OCI-LY3 (cell line): ENCODE data around the gene FAM110A.

Experiments
- H2AFZ ChIP-seq: fragments of 200-600, 300-600 bp; shearing (Covaris generic); 2 replicates; pipeline ENCODE4 v1.6.0; 2014; ENCODE audit warnings: antibody characterized with exemption, low read depth, low read length
- H3K27ac ChIP-seq: fragments of 200-600, 300-600 bp; sonication (generic); 2 replicates; pipeline ENCODE4 v1.5.1; 2014; ENCODE audit warnings: mild to moderate bottlenecking, low read length, moderate library complexity, mixed read lengths
- H3K27me3 ChIP-seq: fragments of 200-600, 300-600 bp; sonication (generic); 2 replicates; pipeline ENCODE4 v1.6.1; 2014; ENCODE audit warnings: low read depth, low read length, mixed read lengths
- H3K36me3 ChIP-seq: fragments of 200-600, 300-600 bp; sonication (generic); replicated peaks from 2 replicates; pipeline ENCODE3; 2014; ENCODE audit warnings: low read depth, low read length, mixed read lengths
- H3K4me1 ChIP-seq: fragments of 300-600, 200-600 bp; sonication (generic); 2 replicates; pipeline ENCODE4 v1.6.1; 2014; ENCODE audit warnings: low read length, mixed read lengths
- H3K4me2 ChIP-seq: fragments of 200-600, 300-600 bp; sonication (generic); 2 replicates; pipeline ENCODE4 v1.6.1; 2014; ENCODE audit warnings: low read length, mixed read lengths
- H3K4me3 ChIP-seq: fragments of 300-600, 200-600 bp; sonication (generic); 2 replicates; pipeline ENCODE4 v1.5.1; 2014; ENCODE audit warnings: antibody characterized with exemption, mild to moderate bottlenecking, low read length, moderate library complexity
- H3K79me2 ChIP-seq: fragments of 300-600, 200-600 bp; shearing (Covaris generic); 2 replicates; pipeline ENCODE4 v1.6.1; 2014; ENCODE audit warnings: mild to moderate bottlenecking, low read length, mixed read lengths
- H3K9ac ChIP-seq: fragments of 300-600, 200-600 bp; shearing (Covaris generic); 2 replicates; pipeline ENCODE4 v1.6.0; 2014; ENCODE audit warnings: mild to moderate bottlenecking, low read length, moderate library complexity
- H3K9me3 ChIP-seq: fragments of 200-600, 300-600 bp; shearing (Covaris generic); 2 replicates; pipeline ENCODE4 v1.6.1; 2014; ENCODE audit warnings: low read length, mixed read lengths; ENCODE audit not compliant: insufficient read depth
- H4K20me1 ChIP-seq: fragments of 200-600, 300-600 bp; sonication (generic); 2 replicates; pipeline ENCODE4 v1.6.1; 2016; ENCODE audit warnings: low read length, mixed read lengths; ENCODE audit not compliant: insufficient read depth
- CTCF ChIP-seq: fragments of 200-600, 300-600 bp; sonication (generic); IDR thresholded peaks from 2 replicates; pipeline ENCODE4 v1.5.1; 2014; ENCODE audit warnings: antibody characterized with exemption, low read length, low read depth
- EZH2phosphoT487 ChIP-seq: fragments of 200-600 bp; shearing (Covaris generic); IDR thresholded peaks from 2 replicates; pipeline ENCODE4 v1.6.1; 2018; ENCODE audit warnings: antibody characterized with exemption, mixed run types, low read depth

The FAM110A gene

DNA sequence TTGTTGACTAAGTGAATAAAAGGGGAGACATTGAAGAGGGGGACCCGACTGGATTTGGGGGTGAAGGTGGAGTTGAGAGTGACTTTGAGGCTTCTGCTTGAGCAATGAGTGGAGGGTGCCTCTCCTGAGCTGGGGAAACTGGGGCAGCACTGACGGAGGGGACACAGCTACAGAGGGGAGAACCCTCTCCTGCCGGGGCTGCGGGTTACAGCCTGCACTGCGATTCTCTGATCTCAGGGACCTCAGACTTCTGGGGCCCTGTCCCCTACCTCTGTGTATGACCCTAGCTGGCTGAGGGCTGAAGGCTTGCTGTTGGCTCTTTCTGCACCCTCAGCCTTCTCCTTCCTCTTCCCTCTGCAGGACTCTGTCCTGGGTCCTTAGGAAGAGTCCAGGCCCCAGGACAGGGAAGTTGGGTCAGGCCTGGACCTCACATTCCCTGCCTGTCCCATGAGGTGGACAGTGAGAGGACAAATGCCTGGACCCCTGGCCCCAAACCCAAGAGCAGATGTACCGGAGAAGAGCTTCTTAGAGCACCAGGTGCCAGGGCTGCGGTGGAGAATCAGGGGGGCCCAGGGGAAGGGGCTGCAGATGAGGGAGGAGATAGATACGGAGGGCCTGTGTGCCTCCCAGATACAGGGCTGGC, 13.7 kb upstream of the FAM110A start:
- Histone ChIP-seq H3K9ac (no peak overlapping the region), H4K20me1 (no peaks in the 10 kb centered on the region), H2AFZ (no peak overlapping the region), H3K79me2 (no peaks in the 10 kb centered on the region), H3K4me2 (no peak overlapping the region), H3K27me3 (no peaks in the 10 kb centered on the region), H3K9me3 (no peaks in the 10 kb centered on the region), H3K27ac (no peak overlapping the region), H3K4me1 (no peaks in the 10 kb centered on the region), H3K36me3 (no peaks in the 10 kb centered on the region), H3K4me3 (no peak overlapping the region)
- TF ChIP-seq CTCF, result no peak
- no peak for TF ChIP-seq EZH2phosphoT487

- Histone ChIP-seq H3K79me2 (no peaks in the 10 kb centered on the region), H4K20me1 (no peaks in the 10 kb centered on the region), H3K27me3 (no peaks in the 10 kb centered on the region), H3K27ac (no peak overlapping the region), H3K4me2 (no peak overlapping the region), H3K36me3 (no peaks in the 10 kb centered on the region), H3K4me1 (no peaks in the 10 kb centered on the region), H2AFZ (no peak overlapping the region), H3K9ac (no peak overlapping the region), H3K9me3 (no peaks in the 10 kb centered on the region), H3K4me3 (no peak overlapping the region)
- TF ChIP-seq CTCF, result no peak
Observed at GRCh38 chr20:820323-820953, 13.1 kb upstream of the FAM110A start.

DNA sequence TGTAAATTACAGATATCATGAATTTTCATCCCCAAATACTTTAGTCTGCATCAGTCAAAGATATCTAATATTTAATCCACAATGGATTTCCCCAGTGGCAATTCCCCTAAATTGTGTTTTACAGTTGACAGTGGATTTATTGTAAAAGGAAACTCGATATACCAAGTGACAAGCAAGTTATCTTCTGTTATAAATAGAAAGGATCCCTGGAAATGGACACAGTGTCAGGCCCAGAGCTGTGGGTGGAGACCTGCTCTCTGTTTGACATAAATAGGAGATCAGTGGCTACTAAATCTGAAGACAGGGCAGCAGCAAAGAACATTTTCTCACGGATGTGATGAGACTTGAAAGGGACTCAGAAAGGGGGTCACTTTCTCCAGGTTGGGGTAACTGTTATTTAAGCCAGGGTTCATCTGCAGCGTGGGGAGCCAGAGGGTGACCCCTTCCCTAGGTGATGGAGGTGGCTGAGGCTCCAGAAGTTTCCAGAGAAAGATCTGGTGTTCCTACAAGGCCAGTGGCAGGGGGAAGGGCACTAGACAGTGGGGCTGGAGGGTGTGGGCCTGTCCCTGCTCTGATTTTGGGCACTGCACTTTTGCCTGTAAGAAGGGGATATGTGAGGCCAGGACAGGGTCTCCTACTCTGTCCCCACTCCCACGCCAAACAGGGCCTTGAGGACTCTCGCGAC, 12.3 kb upstream of the FAM110A start:
- Histone ChIP-seq H3K4me1 (peaks cover 5% of the 10 kb centered on the region), H3K4me2 (no peak overlapping the region)
- TF ChIP-seq EZH2phosphoT487 (no peak), CTCF (no peak)

GRCh38 chr20:821731-822065, 11.8 kb upstream of the FAM110A start:
- H3K9ac ChIP-seq, result no peak overlapping the region

More for the DNA sequence above, 12.3 kb upstream of the FAM110A start:
- Histone ChIP-seq H3K79me2 (no peaks in the 10 kb centered on the region), H3K36me3 (no peaks in the 10 kb centered on the region), H4K20me1 (no peaks in the 10 kb centered on the region), H3K27me3 (no peaks in the 10 kb centered on the region), H3K27ac (no peak overlapping the region), H2AFZ (no peak overlapping the region), H3K4me3 (no peak overlapping the region), H3K9ac (no peak overlapping the region), H3K9me3 (no peaks in the 10 kb centered on the region)

More at GRCh38 chr20:821731-822065, 11.8 kb upstream of the FAM110A start:
- H3K4me3 ChIP-seq, result no peak overlapping the region
- no peaks in the 10 kb centered on the region for H4K20me1 ChIP-seq
- peaks cover 5% of the 10 kb centered on the region for H3K4me1 ChIP-seq
- H2AFZ ChIP-seq, result no peak overlapping the region
- no peaks in the 10 kb centered on the region for H3K27me3 ChIP-seq
- H3K36me3 ChIP-seq, result no peaks in the 10 kb centered on the region
- TF ChIP-seq CTCF (no peak), EZH2phosphoT487 (no peak)
- H3K27ac ChIP-seq, result no peak overlapping the region
- H3K79me2 ChIP-seq, result no peaks in the 10 kb centered on the region
- H3K4me2 ChIP-seq, result no peak overlapping the region
- H3K9me3 ChIP-seq, result no peaks in the 10 kb centered on the region
